ENCODE data around the gene SCAMP2.

The SCAMP2 gene

GRCh38 chr15:74843445-74843828 is 29.7 kb downstream of the SCAMP2 start:
- TF ChIP-seq EZH2 (optimal IDR thresholded peaks at IDR 0.05; ENCODE audit: low read depth, low read length): no peak
- no peak; the same call in none of the 2 replicates for TF ChIP-seq CTCF (IDR thresholded peaks at IDR 0.05; ENCODE audit: low read length)
- no peak for TF ChIP-seq EZH2phosphoT487 (IDR thresholded peaks at IDR 0.05; ENCODE audit: low read length)
- Histone ChIP-seq H3K27ac (ENCODE audit: low read length) (peak overlapping the region; percentile 53; the same call in 1 of the 2 replicates), H3K36me3 (replicated peaks; ENCODE audit: insufficient read depth, low read length) (no peaks in the 10 kb centered on the region), H3F3A (ENCODE audit: insufficient read depth, low read length) (peaks cover 14% of the 10 kb centered on the region), H3K27me3 (replicated peaks; ENCODE audit: insufficient read depth, low read length) (no peaks in the 10 kb centered on the region), H4K20me1 (ENCODE audit: insufficient read depth, low read length) (no peaks in the 10 kb centered on the region), H3K4me3 (ENCODE audit: low read length) (peak overlapping the region; percentile 66), H3K9me3 (replicated peaks; ENCODE audit: insufficient read depth, low read length) (no peaks in the 10 kb centered on the region), H3K4me1 (ENCODE audit: low read length) (peaks cover 7% of the 10 kb centered on the region; the same call in 1 of the 2 replicates), H3K9ac (ENCODE audit: low read length) (peak overlapping the region; percentile 81), H3K9me2 (replicated peaks; ENCODE audit: insufficient read depth, low read length) (no peaks in the 10 kb centered on the region), H3K79me2 (ENCODE audit: low read length) (peaks cover 25% of the 10 kb centered on the region), H2AFZ (ENCODE audit: low read length) (peak overlapping the region; percentile 76), H3K4me2 (ENCODE audit: low read depth, low read length) (peak overlapping the region; percentile 77)
- no peak for DNase-seq

GRCh38 chr15:74842581-74843444 is 30.4 kb downstream of the SCAMP2 start, which contains the start of gene ULK3:
Gene ULK3 (minus strand): TSS chr15:74843156. CDS start chr15:74843105, 51 bp downstream.
- Histone ChIP-seq H4K20me1 (ENCODE audit: insufficient read depth, low read length) (no peaks in the 10 kb centered on the region), H3K4me1 (ENCODE audit: low read length) (peaks cover 7% of the 10 kb centered on the region; the same call in 1 of the 2 replicates), H3K27ac (ENCODE audit: low read length) (peak within 1 kb of the TSS; percentile 61; the same call in 1 of the 2 replicates), H2AFZ (ENCODE audit: low read length) (peak within 1 kb of the TSS; percentile 99), H3K9ac (ENCODE audit: low read length) (peak within 1 kb of the TSS; percentile 81), H3K79me2 (ENCODE audit: low read length) (peaks cover 25% of the 10 kb centered on the region), H3K9me3 (replicated peaks; ENCODE audit: insufficient read depth, low read length) (no peaks in the 10 kb centered on the region), H3K36me3 (replicated peaks; ENCODE audit: insufficient read depth, low read length) (no peaks in the 10 kb centered on the region), H3K27me3 (replicated peaks; ENCODE audit: insufficient read depth, low read length) (no peaks in the 10 kb centered on the region), H3K4me2 (ENCODE audit: low read depth, low read length) (peak within 1 kb of the TSS; percentile 83), H3K9me2 (replicated peaks; ENCODE audit: insufficient read depth, low read length) (no peaks in the 10 kb centered on the region), H3K4me3 (ENCODE audit: low read length) (peak within 1 kb of the TSS; percentile 96), H3F3A (ENCODE audit: insufficient read depth, low read length) (peaks cover 14% of the 10 kb centered on the region)
- peak; percentile 51 for TF ChIP-seq CTCF (IDR thresholded peaks at IDR 0.05; ENCODE audit: low read length)
- TF ChIP-seq EZH2 (optimal IDR thresholded peaks at IDR 0.05; ENCODE audit: low read depth, low read length): no peak
- DNase-seq: peak; percentile 91

- Histone ChIP-seq H3K27me3 (replicated peaks; ENCODE audit: insufficient read depth, low read length) (no peaks in the 10 kb centered on the region), H3K4me1 (ENCODE audit: low read length) (peaks cover 7% of the 10 kb centered on the region; the same call in 1 of the 2 replicates), H3K9me3 (replicated peaks; ENCODE audit: insufficient read depth, low read length) (no peaks in the 10 kb centered on the region), H4K20me1 (ENCODE audit: insufficient read depth, low read length) (no peaks in the 10 kb centered on the region), H3F3A (ENCODE audit: insufficient read depth, low read length) (peaks cover 14% of the 10 kb centered on the region), H3K9me2 (replicated peaks; ENCODE audit: insufficient read depth, low read length) (no peaks in the 10 kb centered on the region), H3K4me2 (ENCODE audit: low read depth, low read length) (peak overlapping the region; percentile 83), H3K4me3 (ENCODE audit: low read length) (peak overlapping the region; percentile 96), H3K9ac (ENCODE audit: low read length) (peak overlapping the region; percentile 81; the same call in 1 of the 2 replicates), H3K79me2 (ENCODE audit: low read length) (peaks cover 25% of the 10 kb centered on the region), H3K36me3 (replicated peaks; ENCODE audit: insufficient read depth, low read length) (no peaks in the 10 kb centered on the region), H2AFZ (ENCODE audit: low read length) (no peak overlapping the region), H3K27ac (ENCODE audit: low read length) (no peak overlapping the region)
- TF ChIP-seq EZH2phosphoT487 (IDR thresholded peaks at IDR 0.05; ENCODE audit: low read length) (no peak), CTCF (IDR thresholded peaks at IDR 0.05; ENCODE audit: low read length) (no peak), EZH2 (optimal IDR thresholded peaks at IDR 0.05; ENCODE audit: low read depth, low read length) (no peak)
- DNase-seq: no peak
These were observed 31.2 kb downstream of the SCAMP2 start for GRCh38 chr15:74841891-74842373.

Measured in MM.1S (cell line).